Sigmoid colon (tissue), 7 donors: ENCODE data around the gene GALNT18. TPM values are rescaled to one million over a fixed set of nuclear protein-coding genes. Genes with fewer than 3 reads are reported as not detected.

ENCODE experiments used
- DNase-seq: peaks from one replicate; pipeline ENCODE4 v3.0.0-alpha.2; 2019
- H3K27ac ChIP-seq, 4 donors: fragments of 200-600 bp; sonication (generic); one replicate each; pipeline ENCODE4 v1.5.1; 2016 to 2019; ENCODE audit warnings: mild to moderate bottlenecking in 1 of 4
- H3K27me3 ChIP-seq, 3 donors: fragments of 200-600 bp; sonication (generic); one replicate each; pipeline ENCODE4 v1.5.1; 2019; ENCODE audit warnings: mild to moderate bottlenecking in 1 of 3
- H3K36me3 ChIP-seq, 4 donors: fragments of 200-600 bp; sonication (generic); one replicate each; pipeline ENCODE4 v1.5.1; 2016 to 2019
- H3K4me1 ChIP-seq, 4 donors: fragments of 200-600 bp; sonication (generic); one replicate each; pipeline ENCODE4 v1.5.1; 2017 to 2019
- H3K4me3 ChIP-seq, 4 donors: fragments of 200-600 bp; sonication (generic); one replicate each; pipeline ENCODE4 v1.5.1; 2017 to 2019; ENCODE audit warnings: mild to moderate bottlenecking in 2 of 4, moderate library complexity in 1 of 4
- H3K9me3 ChIP-seq, 4 donors: fragments of 200-600 bp in 3 of 4; sonication (generic) in 3 of 4; one replicate each; pipeline versions ENCODE4 v1.5.1 to v1.6.1; 2013 to 2019
- CTCF ChIP-seq, 4 experiments: fragments of 450-650 bp in 3 of 4; fragments of 200-600 bp in 1 of 4; IDR thresholded peaks; one replicate each; pipeline ENCODE4 v1.5.1; 2016 to 2019; ENCODE audit warnings: antibody characterized with exemption in 4 of 4, mild to moderate bottlenecking in 3 of 4, moderate library complexity in 2 of 4
- EP300 ChIP-seq, 4 donors: sonication (generic); formaldehyde crosslinking; IDR thresholded peaks; one replicate each; pipeline ENCODE4 v1.6.1; 2017; ENCODE audit warnings: antibody characterized with exemption in 4 of 4
- POLR2A ChIP-seq, 2 donors: fragments of 450-650 bp; IDR thresholded peaks; one replicate each; pipeline ENCODE4 v1.6.1; 2016; ENCODE audit warnings: antibody characterized with exemption in 2 of 2, mild to moderate bottlenecking in 2 of 2, moderate library complexity in 2 of 2
- POLR2AphosphoS5 ChIP-seq, 4 donors: sonication (generic); formaldehyde crosslinking; IDR thresholded peaks; one replicate each; pipeline ENCODE4 v1.6.1; 2017; ENCODE audit warnings: antibody characterized with exemption in 4 of 4
- WGBS, 2 donors: extraction: QIAGEN DNeasy Blood & Tissue Kit; methylation state at CpG; one replicate each; pipeline ENCODE4 v1.1.7; 2013; 5-methylcytosine and 5-hydroxymethylcytosine counted together
- intact Hi-C: fragments of 100-400 bp; cut with DNase I; formaldehyde crosslinking; loops from one replicate; pipeline ENCODE4 v1.15.1; 2023
- polyA plus RNA-seq, 3 donors: library from polyadenylated mRNA; stranded (reverse); fragments of 200-250 nt; gene quantifications; one replicate each; pipeline ENCODE4 v1.2.3, GENCODE V29; 2013
- total RNA-seq, 4 donors: library from RNA; depleted of rRNA; stranded (reverse); fragments of >200 nt; gene quantifications; one replicate each; pipeline ENCODE4 v1.1.0, GENCODE V29; 2016
- donor health status: healthy with polysubstance abuse.
- donor health status: Bipolar disorder and iron deficiency.
- donor health status: healthy.

The GALNT18 gene
- total and polyA plus RNA-seq, 7 donors = 0.92 to 48.6 (median 34.9) TPM

GRCh38 chr11:11292839-11293238 is 329.0 kb downstream of the GALNT18 start:
- H3K4me1 ChIP-seq = peaks cover 0 to 28% (median 2%) of the 10 kb centered on the region in 4 donors
- no peak overlapping the region for H3K4me3 ChIP-seq
- no peaks in the 10 kb centered on the region for H3K9me3 ChIP-seq
- no peak overlapping the region for H3K27ac ChIP-seq
- DNase-seq = peak; percentile 41
- TF ChIP-seq EP300 (IDR thresholded peaks at IDR 0.05) (no peak), CTCF (IDR thresholded peaks at IDR 0.05) (no peak), POLR2AphosphoS5 (IDR thresholded peaks at IDR 0.05) (no peak), POLR2A (IDR thresholded peaks at IDR 0.05) (no peak)
- peaks cover 0 to 20% (median 0%) of the 10 kb centered on the region in 4 donors for H3K36me3 ChIP-seq
- WGBS, 2 donors = 86 to 94% methylated on average over 12 of the region's 12 CpGs
- intact Hi-C loops = no loop called here
- no peaks in the 10 kb centered on the region for H3K27me3 ChIP-seq

- H3K27ac ChIP-seq = no peak overlapping the region
- H3K4me3 ChIP-seq = no peak overlapping the region
- TF ChIP-seq POLR2A (IDR thresholded peaks at IDR 0.05) (no peak), POLR2AphosphoS5 (IDR thresholded peaks at IDR 0.05) (no peak), EP300 (IDR thresholded peaks at IDR 0.05) (no peak), CTCF (IDR thresholded peaks at IDR 0.05) (no peak)
- WGBS, 2 donors = 71 to 78% methylated on average over 5 of the region's 5 CpGs
- H3K4me1 ChIP-seq = peaks cover 0 to 14% (median 0%) of the 10 kb centered on the region in 4 donors
- H3K27me3 ChIP-seq = no peaks in the 10 kb centered on the region
- H3K36me3 ChIP-seq = peaks cover 0 to 20% (median 0%) of the 10 kb centered on the region in 4 donors
- H3K9me3 ChIP-seq = no peaks in the 10 kb centered on the region
- DNase-seq = peak; percentile 48
- intact Hi-C loops = no loop called here
Measured at GRCh38 chr11:11291041-11292015, 330.5 kb downstream of the GALNT18 start.

- no peaks in the 10 kb centered on the region for H3K27me3 ChIP-seq
- no peaks in the 10 kb centered on the region for H3K9me3 ChIP-seq
- peaks cover 0 to 20% (median 0%) of the 10 kb centered on the region in 4 donors for H3K36me3 ChIP-seq
- H3K27ac ChIP-seq = no peak overlapping the region
- peak; percentile 34 for DNase-seq
- 95 to 96% methylated on average over 4 of the region's 4 CpGs for WGBS, 2 donors
- peaks cover 0 to 12% (median 0%) of the 10 kb centered on the region in 4 donors for H3K4me1 ChIP-seq
- H3K4me3 ChIP-seq = no peak overlapping the region
- intact Hi-C loops = no loop called here
- TF ChIP-seq EP300 (IDR thresholded peaks at IDR 0.05) (no peak), POLR2AphosphoS5 (IDR thresholded peaks at IDR 0.05) (no peak), CTCF (IDR thresholded peaks at IDR 0.05) (no peak), POLR2A (IDR thresholded peaks at IDR 0.05) (no peak)
Measured at GRCh38 chr11:11290354-11290753, 331.5 kb downstream of the GALNT18 start.

- Histone ChIP-seq H3K4me3 (no peak overlapping the region), H3K27me3 (no peaks in the 10 kb centered on the region), H3K36me3 (peaks cover 0 to 20% (median 0%) of the 10 kb centered on the region in 4 donors), H3K9me3 (no peaks in the 10 kb centered on the region), H3K27ac (no peak overlapping the region), H3K4me1 (peaks cover 0 to 9% (median 0%) of the 10 kb centered on the region in 4 donors)
- no peak for DNase-seq
- WGBS, 2 donors = 85% methylated on average over 1 of the region's 1 CpG
- no peak for TF ChIP-seq POLR2AphosphoS5 (IDR thresholded peaks at IDR 0.05)
- TF ChIP-seq CTCF (IDR thresholded peaks at IDR 0.05) = no peak
- no peak for TF ChIP-seq POLR2A (IDR thresholded peaks at IDR 0.05)
- TF ChIP-seq EP300 (IDR thresholded peaks at IDR 0.05) = no peak
- intact Hi-C loops = no loop called here
Measured at GRCh38 chr11:11289669-11290068, 332.1 kb downstream of the GALNT18 start.
